Measurements from ENCODE around the gene TRIP4. TPM values are rescaled to one million over a fixed set of nuclear protein-coding genes. Genes with fewer than 3 reads are reported as not detected.
A peak's percentile ranks its signal among the peaks of the same experiment; 100 is the strongest.

Gene TRIP4
- total and polyA plus RNA-seq, 9 of the 15 experiments (the other 6 are each of a cell fraction or from before 2014, with no cell fraction given): 7.6 to 23.3 (median 16.7) TPM

DNA sequence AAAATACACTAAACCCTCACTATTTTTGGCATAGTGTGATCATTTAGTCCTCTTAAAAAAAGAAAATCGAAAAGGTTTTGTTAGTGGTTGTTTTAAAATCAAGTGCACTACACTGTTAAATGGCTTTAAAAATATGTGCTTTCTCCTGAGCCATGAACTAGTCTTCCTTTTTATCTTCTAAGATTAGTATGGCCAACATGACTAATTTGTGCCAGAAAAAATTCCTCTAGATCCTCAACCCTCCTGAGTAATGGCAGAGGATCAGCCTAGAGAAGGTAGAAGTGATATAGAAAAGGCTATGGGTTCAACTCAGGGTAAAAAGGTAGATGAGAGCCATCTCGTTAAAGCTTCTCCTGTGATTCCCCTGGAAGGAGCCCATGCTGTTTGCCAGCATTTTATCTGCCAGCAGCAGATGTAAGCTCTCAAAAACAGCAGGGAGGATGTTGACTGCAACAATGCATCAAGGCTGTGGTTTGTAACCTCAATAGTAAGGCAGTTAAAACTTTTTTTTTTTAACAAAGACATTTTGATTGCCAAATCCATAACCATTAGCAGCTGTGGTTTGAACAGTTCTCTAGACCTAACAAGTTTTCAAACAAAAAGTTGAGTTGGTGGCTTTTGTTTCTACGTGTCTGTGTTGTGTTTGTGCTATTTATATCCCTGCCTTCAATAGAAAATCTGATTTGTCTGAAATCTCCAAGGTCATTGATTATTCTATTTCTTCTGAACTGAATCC is 42.5 kb downstream of the TRIP4 start (continued):
- TF ChIP-seq, protein P1, sequence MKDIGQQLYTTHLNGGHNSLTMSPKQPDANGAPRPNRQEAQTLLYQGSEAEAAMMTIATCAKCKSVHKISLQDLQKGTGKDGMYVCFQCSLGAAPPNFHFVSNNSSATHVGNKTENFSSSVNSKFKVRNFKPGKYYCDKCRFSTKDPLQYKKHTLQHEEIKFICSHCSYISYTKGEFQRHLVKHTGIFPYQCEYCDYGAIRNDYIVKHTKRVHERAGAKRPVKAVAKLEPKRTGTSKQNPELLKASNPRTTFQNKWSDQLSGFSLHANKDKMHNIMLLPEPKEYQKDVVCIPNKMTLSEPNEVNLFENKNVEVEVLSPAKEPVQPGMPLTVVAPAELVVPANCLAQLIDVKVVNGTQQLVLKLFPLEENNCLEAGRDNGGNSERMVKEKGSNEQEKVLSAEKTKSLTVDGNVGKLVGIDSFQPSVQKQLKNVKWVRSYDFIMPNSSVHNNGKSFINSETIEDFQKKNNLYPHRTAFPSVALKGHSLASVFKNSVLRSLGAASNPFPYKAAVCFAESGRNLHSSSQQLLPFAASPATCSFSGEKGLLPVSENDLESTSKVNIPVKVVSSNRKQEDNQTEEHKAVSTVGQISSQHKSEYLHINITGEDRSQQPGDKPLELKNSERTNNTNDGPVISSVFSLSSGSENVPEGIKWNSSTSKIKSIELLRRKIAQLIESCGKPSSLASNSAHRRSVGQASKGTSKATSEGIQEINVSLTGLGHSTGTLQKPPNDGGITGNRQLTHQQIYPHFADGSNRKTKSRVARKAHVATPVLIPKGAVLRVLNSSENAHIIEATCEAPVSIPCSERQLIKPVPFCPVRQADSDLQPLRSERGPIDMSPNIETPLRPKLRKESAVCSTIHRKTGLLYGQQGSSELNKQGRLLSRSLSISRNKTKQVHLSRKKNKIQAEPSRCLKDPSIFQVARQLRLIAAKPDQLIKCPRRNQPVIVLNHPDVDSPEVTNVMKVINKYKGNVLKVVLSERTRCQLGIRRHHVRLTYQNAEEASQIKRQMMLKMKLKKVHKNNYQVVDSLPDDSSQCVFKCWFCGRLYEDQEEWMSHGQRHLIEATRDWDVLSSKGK (CRISPR knock-in tag; IDR thresholded peaks at IDR 0.05): no peak
- TF ChIP-seq ARNT (IDR thresholded peaks at IDR 0.05) (peak in 1 of 2 experiments; percentile 47; a peak in 1 of 4 replicates), TFAM (CRISPR knock-in tag; conservative IDR thresholded peaks at IDR 0.05) (no peak), HNRNPLL (IDR thresholded peaks at IDR 0.05; ENCODE audit: low read depth, low read length, poor library complexity, severe bottlenecking) (no peak), ETS2 (tag; IDR thresholded peaks at IDR 0.05; ENCODE audit: borderline replicate concordance, poor library complexity, severe bottlenecking) (no peak), ZNF224 (CRISPR knock-in tag; IDR thresholded peaks at IDR 0.05) (no peak), ETV1 (tag; conservative IDR thresholded peaks at IDR 0.05; ENCODE audit: low read depth) (0 out of 2 replicates have a peak, but pooled peaks have one; percentile 7)
- TF ChIP-seq, protein P2, sequence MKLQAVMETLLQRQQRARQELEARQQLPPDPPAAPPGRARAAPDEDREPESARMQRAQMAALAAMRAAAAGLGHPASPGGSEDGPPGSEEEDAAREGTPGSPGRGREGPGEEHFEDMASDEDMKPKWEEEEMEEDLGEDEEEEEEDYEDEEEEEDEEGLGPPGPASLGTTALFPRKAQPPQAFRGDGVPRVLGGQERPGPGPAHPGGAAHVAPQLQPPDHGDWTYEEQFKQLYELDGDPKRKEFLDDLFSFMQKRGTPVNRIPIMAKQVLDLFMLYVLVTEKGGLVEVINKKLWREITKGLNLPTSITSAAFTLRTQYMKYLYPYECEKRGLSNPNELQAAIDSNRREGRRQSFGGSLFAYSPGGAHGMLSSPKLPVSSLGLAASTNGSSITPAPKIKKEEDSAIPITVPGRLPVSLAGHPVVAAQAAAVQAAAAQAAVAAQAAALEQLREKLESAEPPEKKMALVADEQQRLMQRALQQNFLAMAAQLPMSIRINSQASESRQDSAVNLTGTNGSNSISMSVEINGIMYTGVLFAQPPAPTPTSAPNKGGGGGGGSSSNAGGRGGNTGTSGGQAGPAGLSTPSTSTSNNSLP (IDR thresholded peaks at IDR 0.05; ENCODE audit: borderline replicate concordance, low read depth, low read length): peak; percentile 50; the same call in 1 of the 2 replicates
- TF ChIP-seq, protein P3, sequence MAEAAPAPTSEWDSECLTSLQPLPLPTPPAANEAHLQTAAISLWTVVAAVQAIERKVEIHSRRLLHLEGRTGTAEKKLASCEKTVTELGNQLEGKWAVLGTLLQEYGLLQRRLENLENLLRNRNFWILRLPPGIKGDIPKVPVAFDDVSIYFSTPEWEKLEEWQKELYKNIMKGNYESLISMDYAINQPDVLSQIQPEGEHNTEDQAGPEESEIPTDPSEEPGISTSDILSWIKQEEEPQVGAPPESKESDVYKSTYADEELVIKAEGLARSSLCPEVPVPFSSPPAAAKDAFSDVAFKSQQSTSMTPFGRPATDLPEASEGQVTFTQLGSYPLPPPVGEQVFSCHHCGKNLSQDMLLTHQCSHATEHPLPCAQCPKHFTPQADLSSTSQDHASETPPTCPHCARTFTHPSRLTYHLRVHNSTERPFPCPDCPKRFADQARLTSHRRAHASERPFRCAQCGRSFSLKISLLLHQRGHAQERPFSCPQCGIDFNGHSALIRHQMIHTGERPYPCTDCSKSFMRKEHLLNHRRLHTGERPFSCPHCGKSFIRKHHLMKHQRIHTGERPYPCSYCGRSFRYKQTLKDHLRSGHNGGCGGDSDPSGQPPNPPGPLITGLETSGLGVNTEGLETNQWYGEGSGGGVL (CRISPR knock-in tag; IDR thresholded peaks at IDR 0.05): no peak
- TF ChIP-seq, protein P4, sequence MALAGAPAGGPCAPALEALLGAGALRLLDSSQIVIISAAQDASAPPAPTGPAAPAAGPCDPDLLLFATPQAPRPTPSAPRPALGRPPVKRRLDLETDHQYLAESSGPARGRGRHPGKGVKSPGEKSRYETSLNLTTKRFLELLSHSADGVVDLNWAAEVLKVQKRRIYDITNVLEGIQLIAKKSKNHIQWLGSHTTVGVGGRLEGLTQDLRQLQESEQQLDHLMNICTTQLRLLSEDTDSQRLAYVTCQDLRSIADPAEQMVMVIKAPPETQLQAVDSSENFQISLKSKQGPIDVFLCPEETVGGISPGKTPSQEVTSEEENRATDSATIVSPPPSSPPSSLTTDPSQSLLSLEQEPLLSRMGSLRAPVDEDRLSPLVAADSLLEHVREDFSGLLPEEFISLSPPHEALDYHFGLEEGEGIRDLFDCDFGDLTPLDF (CRISPR knock-in tag; IDR thresholded peaks at IDR 0.05): no peak

Measured in K562 (cell line).